Dedifferentiated amniotic fluid mesenchymal stem cell (primary cell): ENCODE results near the gene BACE2.

Source experiments
- DNase-seq: peaks from one replicate; pipeline ENCODE4 v3.0.0-alpha.2; 2016; ENCODE audit errors: extremely low spot score

Gene BACE2

DNA sequence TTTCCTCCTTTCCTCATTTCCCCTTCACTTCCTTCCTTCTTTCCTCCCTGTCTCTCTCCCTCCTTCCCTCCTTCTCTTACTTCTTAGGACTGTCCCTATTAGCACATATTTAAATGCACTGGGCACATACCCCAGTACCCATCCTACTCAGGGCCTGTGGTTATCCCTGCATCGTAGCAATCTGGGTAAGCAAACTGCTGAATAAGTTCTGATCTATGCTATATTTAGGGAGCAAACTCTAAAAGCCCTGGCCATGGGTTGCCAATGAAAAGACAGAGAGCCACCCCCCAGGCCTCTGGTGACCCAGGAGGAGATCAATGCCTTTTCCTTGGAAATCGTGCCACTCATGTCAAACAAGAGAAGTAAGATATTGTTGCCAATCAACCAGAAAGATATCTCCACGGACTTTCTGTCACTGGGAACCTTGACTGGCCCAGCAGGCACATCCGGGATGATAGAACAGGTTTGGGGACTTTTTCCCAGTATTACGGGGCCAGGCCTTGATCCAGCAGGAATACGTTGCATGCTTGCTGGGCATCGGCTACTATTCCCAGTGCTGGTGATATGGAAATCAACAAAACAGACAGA is 154.0 kb downstream of the BACE2 start:
- no peak for DNase-seq

DNA sequence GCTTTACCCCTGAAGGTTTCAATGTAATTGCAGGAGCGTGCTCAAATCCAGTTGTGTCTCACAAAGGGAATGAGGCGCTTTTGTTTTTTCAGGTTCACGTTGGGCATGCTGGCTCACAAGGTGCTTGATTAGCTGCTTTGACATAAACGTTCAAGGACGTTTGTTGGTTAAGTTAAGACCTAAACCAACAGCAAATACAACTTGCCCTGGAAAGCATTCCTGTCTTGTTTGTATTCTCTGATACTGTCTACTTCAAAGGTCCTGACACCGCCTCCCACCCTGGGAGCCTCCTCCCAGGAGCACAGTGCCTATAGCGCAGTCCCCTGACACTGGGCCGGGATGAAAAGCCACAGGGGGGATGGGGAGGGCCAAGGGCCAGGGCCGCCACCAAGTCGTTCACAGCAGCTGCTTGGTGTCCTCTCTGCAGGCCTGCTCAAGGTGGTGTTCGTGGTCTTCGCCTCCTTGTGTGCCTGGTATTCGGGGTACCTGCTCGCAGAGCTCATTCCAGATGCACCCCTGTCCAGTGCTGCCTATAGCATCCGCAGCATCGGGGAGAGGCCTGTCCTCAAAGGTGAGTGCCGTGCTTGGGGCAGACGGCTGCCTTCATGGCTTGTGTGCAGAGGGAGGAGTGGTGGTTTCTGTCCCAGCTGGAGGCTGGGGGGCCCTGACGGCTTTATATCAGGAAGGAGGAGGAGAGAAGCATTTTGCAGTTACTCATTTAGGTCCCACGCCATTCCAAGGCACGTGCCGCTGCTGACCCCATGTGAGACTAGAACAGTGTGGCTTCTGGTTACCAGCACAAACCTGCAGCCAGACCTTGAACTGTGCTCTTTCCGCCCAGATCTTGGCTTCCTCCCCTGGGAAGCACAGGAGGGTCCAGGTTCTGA is 154.8 kb downstream of the BACE2 start:
- DNase-seq, result no peak

DNA sequence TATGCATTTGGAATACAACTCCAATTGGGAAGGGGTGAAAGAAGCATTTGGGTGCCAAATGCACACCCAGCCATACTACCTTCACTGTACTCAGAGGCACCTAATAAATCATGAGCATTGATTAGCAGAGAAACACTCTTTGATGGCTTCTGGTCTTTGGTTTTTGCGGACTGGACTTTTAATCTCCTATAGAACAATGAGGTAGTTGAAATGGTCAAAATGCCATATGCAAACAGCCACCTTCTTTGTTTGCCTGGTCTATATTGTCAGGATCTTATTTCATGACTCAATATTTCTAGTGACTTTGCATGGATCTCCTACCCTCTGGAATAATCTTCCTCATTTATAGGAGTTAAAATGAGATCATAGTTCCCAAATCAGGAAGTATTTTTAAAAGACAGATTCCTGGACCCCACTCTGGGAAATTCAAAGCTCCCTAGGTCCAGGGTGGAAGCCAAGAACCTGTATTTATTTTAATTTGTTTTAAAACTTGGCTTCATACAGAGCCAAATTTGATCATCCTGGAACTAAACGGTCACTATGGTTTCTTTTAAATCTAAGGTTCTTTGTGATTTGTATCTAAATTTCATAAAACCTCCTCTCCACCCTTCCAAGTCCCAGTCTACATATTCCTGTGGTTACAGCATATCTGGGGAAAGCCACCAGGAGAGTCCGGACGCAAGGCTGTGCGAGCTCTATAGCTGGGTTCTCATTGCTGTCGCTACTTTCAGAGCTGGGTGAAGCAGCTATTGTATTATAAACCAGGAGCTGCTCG is 157.4 kb downstream of the BACE2 start:
- no peak for DNase-seq

DNA sequence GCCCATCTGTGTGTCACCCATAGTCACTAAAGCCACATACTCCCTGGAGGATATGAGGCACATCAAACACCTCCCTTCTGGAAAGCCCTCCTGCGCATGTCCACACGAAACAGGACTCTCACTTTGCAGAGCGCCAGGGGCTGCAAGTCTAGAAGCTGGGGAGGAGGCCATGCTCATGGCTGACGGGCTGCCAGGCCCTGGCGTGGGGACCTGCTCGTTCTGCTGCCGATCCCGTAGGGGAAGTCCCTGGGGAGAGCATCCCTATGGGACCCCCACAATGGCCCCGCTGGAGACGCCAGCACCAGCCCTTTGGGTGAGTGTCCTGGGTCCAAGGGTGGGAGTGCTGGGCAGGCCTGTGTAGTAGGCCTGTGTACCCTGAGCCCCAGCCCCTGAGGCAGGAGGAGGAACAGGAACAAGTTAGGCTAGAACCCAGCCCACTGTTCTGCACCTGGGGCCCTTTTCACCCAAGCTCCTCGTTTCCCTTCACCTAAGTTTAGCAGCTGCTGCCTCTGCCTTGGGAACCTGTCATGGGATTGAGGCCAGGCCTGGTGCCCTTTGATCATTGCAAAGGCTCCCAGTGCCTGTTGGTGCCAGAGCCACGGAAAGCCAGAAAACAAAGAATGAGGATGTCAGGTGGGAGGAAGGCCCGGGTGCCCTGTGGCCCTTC is 158.6 kb downstream of the BACE2 start:
- no peak for DNase-seq

DNA sequence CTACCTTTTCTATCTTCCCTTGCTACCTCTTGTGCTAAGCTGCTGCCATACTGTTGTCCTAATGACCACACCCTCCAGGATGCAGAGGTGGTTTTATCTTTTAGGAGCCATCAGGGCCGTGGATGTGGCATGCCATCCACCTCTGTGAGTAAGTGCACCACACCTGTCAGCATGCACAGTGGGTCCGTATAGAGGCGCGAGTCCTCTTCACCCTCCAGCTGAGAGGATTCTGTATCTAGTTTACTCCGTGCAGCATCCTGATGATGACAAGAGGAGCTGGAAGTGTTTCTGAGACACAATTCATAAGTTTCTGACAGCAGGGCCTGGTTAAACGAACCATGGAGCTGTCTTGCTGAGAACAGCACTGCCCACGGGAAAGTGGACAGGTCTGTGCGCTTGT is 159.8 kb downstream of the BACE2 start:
- no peak for DNase-seq

DNA sequence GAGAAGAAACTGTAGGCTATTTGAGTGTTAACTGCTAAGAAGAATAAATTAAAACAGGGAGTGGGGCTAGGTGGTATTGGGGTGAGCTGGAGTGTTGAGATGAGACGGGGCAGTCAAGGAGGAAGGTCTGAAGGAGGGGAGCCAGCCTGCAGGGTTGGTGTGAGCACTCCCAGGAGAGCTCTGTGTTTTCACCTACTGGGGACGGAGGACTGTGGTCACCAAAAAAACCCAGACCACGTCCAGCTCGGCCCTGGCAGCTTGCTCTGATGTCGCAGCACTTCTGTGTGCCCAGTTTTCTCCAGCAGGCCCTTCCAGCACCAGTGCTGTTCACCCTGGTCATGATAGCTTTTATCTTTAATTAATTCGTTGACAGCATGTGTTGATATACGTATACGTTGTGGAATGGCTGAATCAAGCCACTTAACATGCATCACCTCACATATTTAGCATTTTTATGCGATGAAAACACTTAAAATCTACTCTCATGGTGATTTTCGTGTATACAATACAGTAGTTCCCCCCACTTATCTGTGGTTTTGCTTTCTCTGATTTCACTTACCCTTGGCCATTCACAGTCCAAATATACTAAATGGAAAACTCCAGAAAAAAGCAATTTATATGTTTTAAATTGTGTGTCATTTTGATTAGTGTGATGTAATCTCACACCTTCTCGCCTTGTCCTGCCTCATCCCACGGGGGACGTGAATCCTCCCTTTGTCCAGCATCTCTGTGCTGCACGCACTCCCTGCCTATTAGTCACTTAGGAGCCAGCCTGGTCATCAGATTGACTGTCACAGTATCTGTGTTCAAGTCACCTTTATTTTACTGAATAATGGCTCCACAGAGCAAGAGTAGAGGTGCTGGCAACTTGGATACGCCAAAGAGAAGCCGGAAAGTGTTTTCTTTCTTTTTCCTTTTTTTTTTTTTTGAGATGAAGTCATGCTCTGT is 161.0 kb downstream of the BACE2 start:
- no peak for DNase-seq
